ENCODE data around the gene NDUFS7. TPM values are rescaled to one million over a fixed set of nuclear protein-coding genes. Genes with fewer than 3 reads are reported as not detected.
A peak's percentile ranks its signal among the peaks of the same experiment; 100 is the strongest.

NDUFS7 gene
- total and polyA plus RNA-seq, 3 donors from 2014 or later = 170 to 176 (median 172) TPM

- no peak for DNase-seq
- WGBS, 2 donors = 82 to 89% methylated on average over 15 of the region's 15 CpGs
- no peak overlapping the region for H3K4me3 ChIP-seq
- H3K36me3 ChIP-seq (ENCODE audit: low read depth, missing control alignments) = no peaks in the 10 kb centered on the region
- no peaks in the 10 kb centered on the region for H3K27me3 ChIP-seq
- no peak overlapping the region for H3K27ac ChIP-seq
- no peaks in the 10 kb centered on the region for H3K9me3 ChIP-seq
- peaks cover 28% of the 10 kb centered on the region for H3K4me1 ChIP-seq
- TF ChIP-seq CTCF (IDR thresholded peaks at IDR 0.05) = peak; percentile 28 to 44 (median 36)
- no peak for TF ChIP-seq POLR2A (IDR thresholded peaks at IDR 0.05)
- intact Hi-C loops (cut with DNase I; ENCODE audit: low total_unique reads) = no loop called here
These were observed 19.5 kb upstream of the NDUFS7 start for GRCh38 chr19:1364070-1364704.

- Histone ChIP-seq H3K36me3 (ENCODE audit: low read depth, missing control alignments) (no peaks in the 10 kb centered on the region), H3K9me3 (no peaks in the 10 kb centered on the region), H3K4me1 (peaks cover 21% of the 10 kb centered on the region), H3K27ac (no peak overlapping the region), H3K4me3 (no peak overlapping the region), H3K27me3 (no peaks in the 10 kb centered on the region)
- WGBS, 2 donors = 87% methylated on average over 34 to 37 of the region's 37 CpGs
- intact Hi-C loops (cut with DNase I; ENCODE audit: low total_unique reads) = no loop called here
- no peak for DNase-seq
- no peak for TF ChIP-seq CTCF (IDR thresholded peaks at IDR 0.05)
- no peak for TF ChIP-seq POLR2A (IDR thresholded peaks at IDR 0.05)
These were observed 18.1 kb upstream of the NDUFS7 start for GRCh38 chr19:1365319-1366269.

- no peaks in the 10 kb centered on the region for H3K36me3 ChIP-seq (ENCODE audit: low read depth, missing control alignments)
- intact Hi-C loops (cut with DNase I; ENCODE audit: low total_unique reads) = no loop called here
These were observed 17.4 kb upstream of the NDUFS7 start for GRCh38 chr19:1366296-1366695.

More at GRCh38 chr19:1366296-1366695, 17.4 kb upstream of the NDUFS7 start:
- Histone ChIP-seq H3K4me3 (no peak overlapping the region), H3K27me3 (no peaks in the 10 kb centered on the region), H3K4me1 (peaks cover 14% of the 10 kb centered on the region), H3K27ac (no peak overlapping the region), H3K9me3 (no peaks in the 10 kb centered on the region)
- no peak for TF ChIP-seq CTCF (IDR thresholded peaks at IDR 0.05)
- TF ChIP-seq POLR2A (IDR thresholded peaks at IDR 0.05) = no peak
- 92 to 95% methylated on average over 10 of the region's 10 CpGs for WGBS, 2 donors
- no peak for DNase-seq
